Endothelial cell of umbilical vein (primary cell): Measurements from ENCODE around the gene UTP18. TPM values are rescaled to one million over a fixed set of nuclear protein-coding genes. Genes with fewer than 3 reads are reported as not detected.

Source experiments
- BruUV-seq: library from RNA; stranded (reverse); fragments of 400-500 nt; replicated peaks from 2 replicates; lab custom pipeline; 2021; lab: Mats Ljungman, UMichigan
- CTCF ChIA-PET: fragments of 300-600, 350-600 bp; sonication (Branson Sonifier 250); formaldehyde crosslinking; loops from one replicate; lab custom pipeline; 2021; ENCODE audit warnings: antibody characterized with exemption, inconsistent platforms; lab: Charles Lee
- POLR2A ChIA-PET: fragments of 300-600, 350-600 bp; sonication (Branson Sonifier 250); formaldehyde crosslinking; loops from one replicate; lab custom pipeline; 2021; ENCODE audit warnings: antibody characterized with exemption, inconsistent platforms; lab: Charles Lee
- DNase-seq: peaks from one replicate; pipeline ENCODE4 v3.0.0-alpha.2; 2011; ENCODE audit warnings: low read depth, low spot score
- FAIRE-seq: peaks from 2 replicates; lab custom pipeline; 2011; peaks lifted over from hg19 to GRCh38; lab: Jason Lieb, UNC
- H2AFZ ChIP-seq: 2 replicates; pipeline ENCODE4 v1.6.0; 2012; ENCODE audit warnings: low read depth, low read length, control low read depth, inconsistent platforms
- H3K27ac ChIP-seq: 2 replicates; pipeline ENCODE4 v1.5.1; 2011; ENCODE audit warnings: low read depth, mild to moderate bottlenecking, control low read depth, low read length, moderate library complexity; ENCODE audit not compliant: insufficient read depth
- H3K27me3 ChIP-seq, 2 experiments: 2 replicates each; pipeline versions ENCODE4 v1.6.0 to v1.6.1; 2011; ENCODE audit warnings: low read length in 2 of 2, mixed read lengths in 1 of 2; ENCODE audit not compliant: control insufficient read depth in 2 of 2, insufficient read depth in 2 of 2
- H3K36me3 ChIP-seq, 2 experiments: 2 replicates in 1 of 2; 3 replicates in 1 of 2; pipeline ENCODE4 v1.5.1; 2011; ENCODE audit warnings: low read length in 2 of 2, mild to moderate bottlenecking in 1 of 2, moderate library complexity in 1 of 2; ENCODE audit not compliant: control insufficient read depth in 2 of 2, insufficient read depth in 2 of 2; ENCODE audit errors: extremely low read depth in 1 of 2
- H3K4me1 ChIP-seq: 3 replicates; pipeline ENCODE4 v1.5.1; 2011; ENCODE audit warnings: mild to moderate bottlenecking, low read length; ENCODE audit not compliant: control insufficient read depth, insufficient read depth; ENCODE audit errors: extremely low read depth
- H3K4me2 ChIP-seq: 2 replicates; pipeline ENCODE4 v1.6.1; 2011; ENCODE audit warnings: low read length, control low read depth, mixed read lengths; ENCODE audit not compliant: insufficient read depth
- H3K4me3 ChIP-seq, 3 experiments: fragments of 200-600 bp in 1 of 3; sonication (generic), shearing (Covaris generic) in 1 of 3; replicated peaks in 1 of 3; 2 replicates each; pipeline ENCODE4 v1.5.1; 2011 to 2016; ENCODE audit warnings: control low read depth in 3 of 3, low read length in 3 of 3, mild to moderate bottlenecking in 2 of 3, inconsistent platforms in 1 of 3, low read depth in 1 of 3, moderate library complexity in 1 of 3; ENCODE audit not compliant: insufficient read depth in 1 of 3
- H3K79me2 ChIP-seq: 2 replicates; pipeline ENCODE4 v1.6.0; 2012; ENCODE audit warnings: low read length, inconsistent platforms; ENCODE audit not compliant: control insufficient read depth, insufficient read depth
- H3K9ac ChIP-seq: replicated peaks from 2 replicates; pipeline ENCODE3; 2011; ENCODE audit warnings: low read length, control low read depth; ENCODE audit not compliant: insufficient read depth; ENCODE audit errors: extremely low read depth
- H3K9me1 ChIP-seq: replicated peaks from 3 replicates; pipeline ENCODE4 v1.6.0; 2011; ENCODE audit warnings: mild to moderate bottlenecking, low read length; ENCODE audit not compliant: control insufficient read depth, insufficient read depth; ENCODE audit errors: extremely low read depth
- H3K9me3 ChIP-seq: replicated peaks from 2 replicates; pipeline ENCODE4 v1.5.1; 2012; ENCODE audit warnings: low read length, inconsistent platforms; ENCODE audit not compliant: control insufficient read depth, insufficient read depth
- H4K20me1 ChIP-seq: replicated peaks from 2 replicates; pipeline ENCODE3; 2011; ENCODE audit warnings: mild to moderate bottlenecking, low read length; ENCODE audit not compliant: control insufficient read depth, insufficient read depth; ENCODE audit errors: extremely low read depth
- EZH2 ChIP-seq: IDR thresholded peaks from 2 replicates; pipeline ENCODE4 v1.6.1; 2012; ENCODE audit warnings: borderline replicate concordance, low read depth, mild to moderate bottlenecking, moderate library complexity, low read length, inconsistent platforms; ENCODE audit not compliant: severe bottlenecking
- FOS ChIP-seq: IDR thresholded peaks from 2 replicates; pipeline ENCODE4 v1.6.1; 2011; ENCODE audit warnings: mild to moderate bottlenecking, low read length, moderate library complexity, borderline replicate concordance; ENCODE audit not compliant: insufficient read depth
- GATA2 ChIP-seq: IDR thresholded peaks from 2 replicates; pipeline ENCODE4 v1.7.0; 2011; ENCODE audit warnings: low read depth, mild to moderate bottlenecking, moderate library complexity, mixed read lengths, low read length; ENCODE audit not compliant: insufficient read length, insufficient read depth
- JUN ChIP-seq: IDR thresholded peaks from 2 replicates; pipeline ENCODE4 v1.6.1; 2011; ENCODE audit warnings: borderline replicate concordance, low read depth; ENCODE audit not compliant: insufficient read length, insufficient read depth
- MYC ChIP-seq: IDR thresholded peaks from one replicate; pipeline ENCODE4 v1.6.1; 2011; ENCODE audit warnings: mild to moderate bottlenecking, low read depth, low read length
- POLR2A ChIP-seq: IDR thresholded peaks from 2 replicates; pipeline ENCODE4 v1.6.1; 2012; ENCODE audit warnings: low read depth, mild to moderate bottlenecking, control low read depth, low read length
- POLR2AphosphoS5 ChIP-seq: IDR thresholded peaks from 2 replicates; pipeline ENCODE4 v1.6.1; 2012; ENCODE audit warnings: low read depth, mild to moderate bottlenecking, control low read depth, low read length, moderate library complexity; ENCODE audit not compliant: insufficient read depth
- dilution Hi-C: fragments of 300-500 bp; cut with MboI; formaldehyde crosslinking; loops from one replicate; pipeline ENCODE4 v1.15.0; 2019; ENCODE audit warnings: low sequenced_read_pairs; ENCODE audit not compliant: extremely low pct_ligation_motif_present
- intact Hi-C: fragments of 100-400 bp; cut with micrococcal nuclease; formaldehyde crosslinking; loops from one replicate; pipeline ENCODE4 v1.10.0; 2022
- polyA plus RNA-seq, 4 experiments: library from polyadenylated mRNA; depleted of rRNA in 3 of 4; stranded (reverse) in 3 of 4; unstranded in 1 of 4; fragments of >200 nt; gene quantifications; 2 replicates each; pipeline versions ENCODE4 v1.2.1 to v1.2.3, GENCODE V29; 2011 to 2012; ENCODE audit warnings: missing spikeins in 1 of 4
- total RNA-seq: library from RNA; stranded (reverse); gene quantifications from 2 replicates; pipeline ENCODE4 v1.2.3, GENCODE V29; 2021
- TF ChIP-seq, protein P1 (sequence below), 2 donors: IDR thresholded peaks; 1 replicate in 1 of 2; 2 replicates in 1 of 2; pipeline ENCODE4 v1.5.1; 2011; ENCODE audit warnings: low read length in 2 of 2, mild to moderate bottlenecking in 2 of 2, moderate library complexity in 2 of 2, control low read depth in 1 of 2, inconsistent platforms in 1 of 2, low read depth in 1 of 2; ENCODE audit not compliant: insufficient read depth in 1 of 2; ENCODE audit errors: extremely low read depth in 1 of 2
- TF ChIP-seq, protein P2 (sequence below): IDR thresholded peaks from 2 replicates; pipeline ENCODE4 v1.6.1; 2011; ENCODE audit not compliant: insufficient read depth, insufficient read length

UTP18 gene
- total and polyA plus RNA-seq, 2 donors (not counting 3 experiments of a cell fraction or from before 2014, with no cell fraction given): 9.1 to 29.3 TPM

DNA sequence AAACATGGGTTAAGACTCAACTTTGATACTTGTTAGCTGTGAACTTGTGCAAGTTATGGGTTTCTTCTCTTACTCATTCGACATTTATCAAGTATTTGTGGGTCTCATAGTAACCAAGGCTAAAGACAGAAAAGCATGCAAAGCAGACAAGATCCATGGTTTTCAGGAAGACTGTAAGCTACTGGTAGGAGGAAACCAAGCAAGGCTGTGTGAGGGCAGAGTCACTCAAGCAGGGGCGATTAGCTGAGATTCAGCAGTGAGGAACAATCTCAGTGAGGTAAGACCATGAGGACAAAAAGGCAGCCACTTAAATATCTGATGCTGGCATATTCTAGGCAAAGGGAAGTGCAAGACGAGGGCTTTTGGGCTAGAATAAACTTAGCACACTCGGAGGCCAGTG lies 30.0 kb upstream of the UTP18 start:
- H3K4me2 ChIP-seq: no peak overlapping the region
- no peak for FAIRE-seq
- CTCF ChIA-PET: interaction anchor here (1.1 kb wide), 1 partner anchor 17 kb away, joined by 3 read pairs; no protein-coding TSS in a partner anchor

More for the DNA sequence above, 30.0 kb upstream of the UTP18 start:
- peaks cover 18% of the 10 kb centered on the region for H3K79me2 ChIP-seq
- DNase-seq: no peak
- H2AFZ ChIP-seq: no peak overlapping the region
- H3K27ac ChIP-seq: no peak overlapping the region
- POLR2A ChIA-PET: no interaction called here
- dilution Hi-C loops (no loop called here), intact Hi-C loops (no loop called here)
- TF ChIP-seq EZH2: no peak
- no peak for TF ChIP-seq POLR2AphosphoS5
- no peak for TF ChIP-seq POLR2A
- no peak for TF ChIP-seq FOS
- TF ChIP-seq, protein P1, sequence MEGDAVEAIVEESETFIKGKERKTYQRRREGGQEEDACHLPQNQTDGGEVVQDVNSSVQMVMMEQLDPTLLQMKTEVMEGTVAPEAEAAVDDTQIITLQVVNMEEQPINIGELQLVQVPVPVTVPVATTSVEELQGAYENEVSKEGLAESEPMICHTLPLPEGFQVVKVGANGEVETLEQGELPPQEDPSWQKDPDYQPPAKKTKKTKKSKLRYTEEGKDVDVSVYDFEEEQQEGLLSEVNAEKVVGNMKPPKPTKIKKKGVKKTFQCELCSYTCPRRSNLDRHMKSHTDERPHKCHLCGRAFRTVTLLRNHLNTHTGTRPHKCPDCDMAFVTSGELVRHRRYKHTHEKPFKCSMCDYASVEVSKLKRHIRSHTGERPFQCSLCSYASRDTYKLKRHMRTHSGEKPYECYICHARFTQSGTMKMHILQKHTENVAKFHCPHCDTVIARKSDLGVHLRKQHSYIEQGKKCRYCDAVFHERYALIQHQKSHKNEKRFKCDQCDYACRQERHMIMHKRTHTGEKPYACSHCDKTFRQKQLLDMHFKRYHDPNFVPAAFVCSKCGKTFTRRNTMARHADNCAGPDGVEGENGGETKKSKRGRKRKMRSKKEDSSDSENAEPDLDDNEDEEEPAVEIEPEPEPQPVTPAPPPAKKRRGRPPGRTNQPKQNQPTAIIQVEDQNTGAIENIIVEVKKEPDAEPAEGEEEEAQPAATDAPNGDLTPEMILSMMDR (IDR thresholded peaks at IDR 0.05; ENCODE audit: extremely low read depth in 1 of 2, insufficient read depth in 1 of 2, low read depth in 1 of 2, low read length in 2 of 2): no peak
- TF ChIP-seq JUN: no peak
- TF ChIP-seq MYC: no peak
- no peak for TF ChIP-seq GATA2
- TF ChIP-seq, protein P2, sequence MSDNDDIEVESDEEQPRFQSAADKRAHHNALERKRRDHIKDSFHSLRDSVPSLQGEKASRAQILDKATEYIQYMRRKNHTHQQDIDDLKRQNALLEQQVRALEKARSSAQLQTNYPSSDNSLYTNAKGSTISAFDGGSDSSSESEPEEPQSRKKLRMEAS: no peak
- H3K4me1 ChIP-seq: peaks cover 3% of the 10 kb centered on the region
- BruUV-seq: no TSS peak
- H3K9me3 ChIP-seq: no peaks in the 10 kb centered on the region
- no peaks in the 10 kb centered on the region for H3K27me3 ChIP-seq
- no peak overlapping the region for H3K9ac ChIP-seq
- no peaks in the 10 kb centered on the region for H3K9me1 ChIP-seq
- no peaks in the 10 kb centered on the region for H3K36me3 ChIP-seq
- H4K20me1 ChIP-seq: peaks cover 10% of the 10 kb centered on the region
- H3K4me3 ChIP-seq: no peak overlapping the region
